Caki2 (cell line): ENCODE data around the gene ABCA10. TPM values are rescaled to one million over a fixed set of nuclear protein-coding genes. Genes with fewer than 3 reads are reported as not detected.
A peak's percentile ranks its signal among the peaks of the same experiment; 100 is the strongest.
"Not testable (repeated sequence)": the region's sequence is repeated elsewhere in the genome, so short reads cannot be mapped to it uniquely, and the experiment has no call there.

Experiments used
- DNase-seq: peaks from one replicate; pipeline ENCODE4 v3.0.0-alpha.2; 2015; ENCODE audit warnings: low read depth
- in situ Hi-C: cut with HindIII; loops from 2 replicates; pipeline ENCODE4 v1.10.0; 2016; ENCODE audit warnings: low sequenced_read_pairs, low pct_unique_long_range_greater_than_20kb, mixed read lengths
- total RNA-seq: library from RNA; depleted of rRNA; stranded (reverse); fragments of >200 nt; shearing (Covaris generic); gene quantifications from 2 replicates; pipeline ENCODE4 v1.2.3, GENCODE V29; 2014; ENCODE audit warnings: low replicate concordance

ABCA10 gene
- total RNA-seq, 1 experiment from 2014 or later: 0.07 TPM

DNA sequence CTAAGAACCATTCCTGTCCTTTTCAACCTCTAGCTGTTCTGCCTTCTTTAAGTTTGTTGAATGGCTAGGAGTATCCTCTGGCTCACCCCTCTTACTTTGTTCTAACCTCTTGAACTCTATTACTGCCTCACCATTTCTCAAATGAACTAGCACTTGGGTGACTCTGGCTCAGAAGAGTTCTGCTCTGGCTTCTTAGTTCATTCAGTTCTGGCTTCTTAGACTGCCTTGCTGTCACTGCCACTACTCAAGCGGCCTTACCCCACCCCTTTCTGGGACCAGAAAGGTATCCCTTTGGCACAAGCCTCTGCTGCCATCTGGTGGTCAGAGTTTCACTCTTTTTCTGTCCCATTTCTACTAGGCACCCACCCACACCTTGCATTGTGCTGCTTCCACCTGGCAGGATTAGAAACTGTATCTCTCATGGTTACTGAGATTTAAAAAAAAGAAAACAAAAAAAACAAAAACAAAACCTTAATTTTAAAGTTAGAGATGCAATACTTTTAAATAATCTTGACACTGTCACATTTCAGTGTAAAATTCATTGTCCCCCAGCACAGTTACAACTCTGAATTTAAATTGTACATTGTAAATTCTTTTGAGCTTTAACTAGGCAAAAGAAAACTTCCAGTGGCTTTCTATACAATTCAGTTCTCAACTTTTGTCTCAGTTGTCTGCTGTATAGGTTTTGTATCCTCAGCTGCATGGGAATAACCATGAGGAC lies 6.9 kb upstream of the ABCA10 start:
- in situ Hi-C loops: no loop called here
- peak; percentile 73 for DNase-seq

DNA sequence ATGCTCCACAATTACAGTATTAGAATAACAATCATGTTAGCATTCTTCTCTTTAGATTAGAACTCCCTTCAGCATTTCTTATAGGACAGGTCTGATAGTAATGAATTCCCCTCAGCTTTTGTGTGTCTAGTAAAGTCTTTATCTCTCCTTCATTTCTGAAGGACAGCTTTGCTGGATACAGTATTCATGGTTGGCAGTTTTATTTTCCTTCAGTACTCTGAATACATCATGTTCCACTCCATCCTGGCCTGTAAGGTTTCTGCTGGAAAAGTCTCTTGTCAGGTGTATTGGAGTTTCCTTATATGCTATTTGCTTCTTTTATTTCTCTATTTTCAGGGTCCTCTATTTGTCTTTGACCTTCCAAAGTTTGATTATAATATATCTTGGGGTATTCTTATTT lies 4.0 kb upstream of the ABCA10 start:
- in situ Hi-C loops: no loop called here
- no peak for DNase-seq

DNA sequence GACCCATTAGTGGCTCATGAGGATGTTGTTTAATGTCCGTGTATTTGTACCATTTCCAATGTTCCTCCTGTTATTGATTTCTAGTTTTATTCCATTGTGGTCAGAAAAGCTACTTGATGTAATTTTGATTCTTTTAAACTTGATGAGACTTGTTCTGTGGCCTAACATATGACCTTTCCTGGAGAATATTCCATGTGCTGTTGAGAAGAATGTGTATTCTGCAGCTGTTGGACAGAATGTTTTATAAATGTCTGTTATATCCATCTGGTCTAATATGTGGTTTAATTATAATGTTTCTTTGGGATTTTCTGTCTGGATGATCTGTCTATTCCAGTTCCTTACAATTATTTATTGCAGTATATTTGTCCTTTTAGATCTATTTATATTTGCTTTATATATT lies 2.9 kb upstream of the ABCA10 start:
- in situ Hi-C loops: no loop called here
- DNase-seq: no peak

- in situ Hi-C loops: no loop called here
- no peak for DNase-seq
Observed at GRCh38 chr17:69230939-69231338, 2.3 kb upstream of the ABCA10 start.

DNA sequence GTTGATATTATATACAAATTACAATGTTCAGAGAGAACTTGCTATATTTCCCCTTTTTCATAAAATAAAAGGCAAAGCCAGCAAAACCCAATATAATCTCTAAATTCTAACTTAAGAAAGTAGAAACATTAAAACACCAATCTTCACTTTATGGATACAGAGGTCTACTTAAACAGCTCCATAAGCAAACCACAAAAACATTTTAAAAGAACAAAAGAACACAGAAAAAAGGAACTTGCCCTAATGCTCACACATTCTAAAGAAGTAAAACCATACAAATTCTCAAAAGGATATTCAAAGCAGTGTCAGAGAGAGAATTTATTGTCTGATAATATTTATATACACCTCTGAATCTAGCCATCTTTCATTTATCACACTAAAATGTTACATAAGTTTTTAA lies 606 bp downstream of the ABCA10 start:
- DNase-seq: no peak
- in situ Hi-C loops: no loop called here

- DNase-seq: no peak
- in situ Hi-C loops: no loop called here
Observed at GRCh38 chr17:69227541-69227940, 1.1 kb downstream of the ABCA10 start.

- in situ Hi-C loops: no loop called here
- DNase-seq: no peak
Observed at GRCh38 chr17:69223809-69224208, 4.8 kb downstream of the ABCA10 start.

DNA sequence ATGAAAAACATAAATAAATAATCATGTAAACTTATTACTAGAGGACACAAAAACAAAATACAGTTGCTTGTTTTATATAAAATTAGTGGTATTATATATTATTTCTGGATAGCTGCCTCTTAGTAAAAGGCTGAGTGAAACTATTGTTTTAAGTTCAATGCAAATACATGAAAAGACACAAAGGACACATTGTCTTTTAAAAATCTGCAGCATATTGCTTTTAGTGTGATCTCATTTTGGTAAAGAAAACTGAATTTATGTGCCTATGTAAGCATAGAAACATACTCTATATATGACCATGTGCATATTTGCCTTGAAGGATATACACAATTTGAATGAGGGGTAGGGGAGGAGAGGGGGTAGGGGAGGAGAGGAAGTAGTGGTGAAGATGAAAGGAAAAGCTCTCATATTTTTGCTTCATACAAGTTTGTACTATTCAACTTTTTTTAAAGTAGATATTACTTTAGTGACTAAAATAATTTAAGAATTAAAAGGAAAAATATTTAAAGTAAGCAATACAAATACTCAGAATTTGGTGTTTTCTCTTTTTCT lies 5.8 kb downstream of the ABCA10 start:
- no peak for DNase-seq
- in situ Hi-C loops: no loop called here

- in situ Hi-C loops: no loop called here
- DNase-seq: no peak
Observed at GRCh38 chr17:69220098-69220497, 8.5 kb downstream of the ABCA10 start.

GRCh38 chr17:69218986-69219385 lies 9.6 kb downstream of the ABCA10 start:
- in situ Hi-C loops: no loop called here
- DNase-seq: no peak

- DNase-seq: no peak
- in situ Hi-C loops: no loop called here
Observed at GRCh38 chr17:69213059-69213813, 15.4 kb downstream of the ABCA10 start.

GRCh38 chr17:69208640-69209039 lies 20.0 kb downstream of the ABCA10 start:
- in situ Hi-C loops: no loop called here
- DNase-seq: no peak

- in situ Hi-C loops: no loop called here
- no peak for DNase-seq
Observed at GRCh38 chr17:69207151-69207550, 21.5 kb downstream of the ABCA10 start.

DNA sequence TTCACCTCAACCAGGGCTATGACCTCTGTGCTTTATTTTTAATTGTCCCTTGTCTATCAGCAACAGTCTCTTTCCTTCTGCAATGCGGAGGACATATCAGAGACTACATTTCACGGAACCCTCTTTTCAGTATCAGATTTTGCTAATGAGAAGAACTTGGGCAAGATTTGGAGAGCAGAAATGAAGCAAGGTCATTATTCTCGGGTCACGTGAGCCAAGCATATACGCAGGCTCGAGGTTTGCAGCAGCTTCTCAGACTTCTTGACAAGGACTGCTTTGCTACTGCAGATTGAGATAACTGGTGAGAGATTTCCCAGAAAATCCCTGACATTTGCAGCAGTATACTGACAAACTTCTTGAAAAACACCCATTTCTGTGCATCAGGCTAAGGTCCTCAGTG lies 30.4 kb downstream of the ABCA10 start:
- in situ Hi-C loops: no loop called here
- no peak for DNase-seq

GRCh38 chr17:69196105-69196653 lies 32.4 kb downstream of the ABCA10 start:
- in situ Hi-C loops: not testable (repeated sequence)

GRCh38 chr17:69192754-69193153 lies 35.9 kb downstream of the ABCA10 start:
- in situ Hi-C loops: no loop called here
- no peak for DNase-seq

More at GRCh38 chr17:69196105-69196653, 32.4 kb downstream of the ABCA10 start:
- not testable (repeated sequence) for DNase-seq

GRCh38 chr17:69188796-69189195 lies 39.8 kb downstream of the ABCA10 start:
- in situ Hi-C loops: no loop called here
- no peak for DNase-seq

- no peak for DNase-seq
- in situ Hi-C loops: no loop called here
Observed at GRCh38 chr17:69188064-69188463, 40.6 kb downstream of the ABCA10 start.

DNA sequence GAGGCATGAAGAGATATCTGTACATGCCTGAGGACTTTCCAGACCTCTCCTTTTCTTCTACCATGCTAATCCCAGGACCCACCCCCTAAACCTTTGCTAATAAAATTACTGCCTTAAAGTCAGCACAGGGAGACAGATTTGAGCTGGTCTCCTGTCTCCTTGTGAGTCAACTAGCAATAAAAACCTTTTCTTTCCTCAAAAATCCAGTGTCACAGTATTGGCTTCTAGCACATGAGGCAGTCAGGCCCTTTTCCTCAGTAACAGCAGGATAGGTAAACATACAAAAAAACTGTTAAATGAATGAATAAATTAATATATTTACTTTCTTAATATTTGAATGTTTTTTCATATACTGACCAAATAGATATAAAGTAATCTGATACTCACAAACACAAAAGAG lies 41.3 kb downstream of the ABCA10 start:
- in situ Hi-C loops: no loop called here
- no peak for DNase-seq
